Rectal smooth muscle tissue (tissue), 1 donor: ENCODE results near the gene GNAT1.

Experiments used
- H3K27ac ChIP-seq: one replicate; pipeline ENCODE4 v1.7.0; 2013; ENCODE audit warnings: low read depth, low read length, inconsistent platforms
- H3K27me3 ChIP-seq: one replicate; pipeline ENCODE4 v1.7.0; 2013; ENCODE audit warnings: low read length; ENCODE audit not compliant: control insufficient read depth, insufficient read depth
- H3K36me3 ChIP-seq: one replicate; pipeline ENCODE4 v1.7.0; 2013; ENCODE audit warnings: low read length; ENCODE audit not compliant: control insufficient read depth, insufficient read depth
- H3K4me1 ChIP-seq: one replicate; pipeline ENCODE4 v1.7.0; 2013; ENCODE audit warnings: low read length; ENCODE audit not compliant: control insufficient read depth, insufficient read depth
- H3K4me3 ChIP-seq: one replicate; pipeline ENCODE4 v1.7.0; 2013; ENCODE audit warnings: low read length
- H3K9ac ChIP-seq: one replicate; pipeline ENCODE4 v1.7.0; 2013; ENCODE audit warnings: low read length

GNAT1 gene

GRCh38 chr3:50173685-50174516 lies 17.5 kb upstream of the GNAT1 start:
- Histone ChIP-seq H3K4me3 (no peak overlapping the region), H3K27me3 (no peaks in the 10 kb centered on the region), H3K9ac (no peak overlapping the region), H3K4me1 (peaks cover under 1% of the 10 kb centered on the region), H3K27ac (no peak overlapping the region), H3K36me3 (no peaks in the 10 kb centered on the region)

GRCh38 chr3:50174517-50174895 lies 16.9 kb upstream of the GNAT1 start:
- Histone ChIP-seq H3K27me3 (no peaks in the 10 kb centered on the region), H3K36me3 (no peaks in the 10 kb centered on the region), H3K4me1 (no peaks in the 10 kb centered on the region), H3K9ac (no peak overlapping the region), H3K27ac (no peak overlapping the region), H3K4me3 (no peak overlapping the region)

- H3K4me1 ChIP-seq = no peaks in the 10 kb centered on the region
- H3K27me3 ChIP-seq = no peaks in the 10 kb centered on the region
- H3K9ac ChIP-seq = no peak overlapping the region
- H3K27ac ChIP-seq = no peak overlapping the region
- no peak overlapping the region for H3K4me3 ChIP-seq
- H3K36me3 ChIP-seq = no peaks in the 10 kb centered on the region
Observed at GRCh38 chr3:50174947-50175524, 16.4 kb upstream of the GNAT1 start.

- H3K27me3 ChIP-seq = no peaks in the 10 kb centered on the region
- H3K4me3 ChIP-seq = no peak overlapping the region
- H3K9ac ChIP-seq = no peak overlapping the region
- no peaks in the 10 kb centered on the region for H3K36me3 ChIP-seq
- no peak overlapping the region for H3K27ac ChIP-seq
- H3K4me1 ChIP-seq = no peaks in the 10 kb centered on the region
Observed at GRCh38 chr3:50177346-50177745, 14.1 kb upstream of the GNAT1 start.

- no peaks in the 10 kb centered on the region for H3K36me3 ChIP-seq
- H3K4me1 ChIP-seq = no peaks in the 10 kb centered on the region
- H3K4me3 ChIP-seq = no peak overlapping the region
- H3K9ac ChIP-seq = no peak overlapping the region
- H3K27me3 ChIP-seq = no peaks in the 10 kb centered on the region
- no peak overlapping the region for H3K27ac ChIP-seq
Observed at GRCh38 chr3:50179710-50180109, 11.7 kb upstream of the GNAT1 start.

- H3K9ac ChIP-seq = no peak overlapping the region
- no peak overlapping the region for H3K27ac ChIP-seq
- H3K4me3 ChIP-seq = no peak overlapping the region
- H3K36me3 ChIP-seq = no peaks in the 10 kb centered on the region
- H3K4me1 ChIP-seq = no peaks in the 10 kb centered on the region
- H3K27me3 ChIP-seq = no peaks in the 10 kb centered on the region
Observed at GRCh38 chr3:50181985-50182384, 9.4 kb upstream of the GNAT1 start.

- no peak overlapping the region for H3K27ac ChIP-seq
- no peaks in the 10 kb centered on the region for H3K36me3 ChIP-seq
- no peaks in the 10 kb centered on the region for H3K4me1 ChIP-seq
- no peak overlapping the region for H3K9ac ChIP-seq
- H3K4me3 ChIP-seq = no peak overlapping the region
- H3K27me3 ChIP-seq = no peaks in the 10 kb centered on the region
Observed at GRCh38 chr3:50182533-50183099, 8.8 kb upstream of the GNAT1 start.

GRCh38 chr3:50183755-50184154 lies 7.7 kb upstream of the GNAT1 start:
- no peaks in the 10 kb centered on the region for H3K36me3 ChIP-seq
- no peaks in the 10 kb centered on the region for H3K27me3 ChIP-seq
- no peak overlapping the region for H3K27ac ChIP-seq
- H3K4me1 ChIP-seq = no peaks in the 10 kb centered on the region
- H3K9ac ChIP-seq = no peak overlapping the region
- no peak overlapping the region for H3K4me3 ChIP-seq

- no peak overlapping the region for H3K27ac ChIP-seq
- H3K9ac ChIP-seq = no peak overlapping the region
- H3K4me3 ChIP-seq = no peak overlapping the region
- no peaks in the 10 kb centered on the region for H3K36me3 ChIP-seq
- H3K4me1 ChIP-seq = no peaks in the 10 kb centered on the region
- H3K27me3 ChIP-seq = no peaks in the 10 kb centered on the region
Observed at GRCh38 chr3:50184242-50184978, 7.0 kb upstream of the GNAT1 start.

- H3K9ac ChIP-seq = no peak overlapping the region
- H3K36me3 ChIP-seq = no peaks in the 10 kb centered on the region
- no peaks in the 10 kb centered on the region for H3K4me1 ChIP-seq
- H3K27me3 ChIP-seq = no peaks in the 10 kb centered on the region
- H3K27ac ChIP-seq = no peak overlapping the region
- no peak overlapping the region for H3K4me3 ChIP-seq
Observed at GRCh38 chr3:50185230-50185629, 6.2 kb upstream of the GNAT1 start.

- Histone ChIP-seq H3K27me3 (no peaks in the 10 kb centered on the region), H3K9ac (no peak overlapping the region), H3K4me1 (no peaks in the 10 kb centered on the region), H3K36me3 (no peaks in the 10 kb centered on the region), H3K27ac (no peak overlapping the region), H3K4me3 (no peak overlapping the region)
Observed at GRCh38 chr3:50186096-50186495, 5.3 kb upstream of the GNAT1 start.

- no peaks in the 10 kb centered on the region for H3K36me3 ChIP-seq
- H3K27me3 ChIP-seq = no peaks in the 10 kb centered on the region
- H3K27ac ChIP-seq = no peak overlapping the region
- H3K9ac ChIP-seq = no peak overlapping the region
- H3K4me3 ChIP-seq = no peak overlapping the region
- H3K4me1 ChIP-seq = no peaks in the 10 kb centered on the region
Observed at GRCh38 chr3:50187750-50188149, 3.7 kb upstream of the GNAT1 start.
